ENCODE data around the gene VPS13A.

The VPS13A gene

DNA sequence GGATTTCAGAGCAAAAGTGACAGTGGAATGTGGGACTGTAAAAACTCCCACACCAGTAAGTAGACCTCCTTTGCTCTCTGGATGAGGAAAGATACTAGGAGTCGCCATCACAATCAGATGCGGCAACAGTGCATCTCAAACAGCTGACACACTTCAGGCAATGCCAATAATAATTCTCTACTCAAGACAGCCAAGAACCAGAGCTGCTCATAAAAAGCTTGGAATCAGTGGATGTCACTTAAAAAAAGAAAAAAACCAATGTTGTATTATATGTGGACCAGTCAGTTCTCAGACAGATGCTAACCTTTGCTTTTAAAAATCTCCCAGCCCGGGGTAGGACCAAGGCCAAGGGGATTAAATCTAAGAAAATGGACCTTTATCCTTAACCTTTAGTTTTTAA lies 285.8 kb downstream of the VPS13A start:
- no peak overlapping the region for H3K4me3 ChIP-seq (ENCODE audit: low read length)

DNA sequence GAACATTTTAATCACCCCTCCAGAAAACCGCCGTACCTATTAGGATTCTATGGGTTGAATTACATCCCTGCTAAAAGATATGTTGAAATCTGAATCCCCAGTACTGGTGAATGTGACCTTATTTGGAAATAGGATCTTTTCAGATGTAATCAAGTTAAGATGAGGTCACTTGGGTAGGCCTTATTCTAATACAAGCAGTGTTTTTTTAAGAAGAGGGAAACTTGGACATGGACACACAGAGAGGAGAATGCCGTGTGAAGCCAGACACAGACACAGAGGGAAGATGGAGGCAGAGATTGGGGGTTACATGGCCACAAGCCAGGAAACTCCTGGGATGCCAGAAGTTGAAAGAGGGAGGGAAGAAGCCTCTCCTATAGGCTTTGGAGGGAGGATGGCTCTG lies 287.3 kb downstream of the VPS13A start:
- TF ChIP-seq ZNF274 (IDR thresholded peaks at IDR 0.05; ENCODE audit: low read depth, low read length), result no peak
- H3K4me3 ChIP-seq (ENCODE audit: low read length), result no peak overlapping the region

More for the DNA sequence above, 285.8 kb downstream of the VPS13A start:
- TF ChIP-seq ZNF274 (IDR thresholded peaks at IDR 0.05; ENCODE audit: low read depth, low read length), result no peak

DNA sequence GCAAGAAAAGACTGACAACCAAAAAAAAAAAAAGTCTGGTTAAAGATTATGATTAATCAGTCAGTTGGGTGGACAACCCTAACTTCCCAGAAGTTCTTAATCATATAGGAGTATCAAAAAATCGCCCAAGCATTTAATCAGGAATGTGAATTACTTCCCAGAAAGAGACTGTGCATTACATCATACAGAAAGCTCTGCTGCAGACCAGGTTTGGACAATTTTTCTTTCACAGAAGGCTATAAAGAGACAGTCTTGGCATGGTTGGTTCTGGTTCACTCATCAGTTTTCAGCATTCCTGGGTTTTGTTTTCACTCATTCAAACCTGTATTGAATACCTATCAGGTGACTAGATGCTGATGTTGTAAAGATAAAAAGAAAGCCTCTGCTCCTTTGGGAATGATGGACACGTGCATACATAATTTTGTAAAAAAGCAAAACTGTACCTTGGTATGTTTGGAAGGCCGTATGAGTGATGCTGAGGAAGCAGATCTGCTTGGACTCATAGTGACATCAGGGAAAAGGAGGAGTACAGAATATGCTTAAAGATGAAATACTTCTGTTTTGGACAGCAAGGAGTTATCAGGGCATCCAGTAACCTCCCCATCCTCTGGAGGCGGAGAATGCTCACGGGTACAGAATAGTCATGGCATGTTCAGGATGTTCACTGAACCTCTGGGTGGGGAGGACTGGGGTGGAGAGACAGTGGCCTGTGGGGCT lies 292.3 kb downstream of the VPS13A start:
- no peak overlapping the region for H3K4me3 ChIP-seq (ENCODE audit: low read length)
- TF ChIP-seq ZNF274 (IDR thresholded peaks at IDR 0.05; ENCODE audit: low read depth, low read length), result no peak
